Umbilical cord (tissue), 2 donors: ENCODE data around the gene ESR2. TPM values are rescaled to one million over a fixed set of nuclear protein-coding genes. Genes with fewer than 3 reads are reported as not detected.
"Not testable (repeated sequence)": the region's sequence is repeated elsewhere in the genome, so short reads cannot be mapped to it uniquely, and the experiment has no call there.

Experiments used
- DNase-seq: peaks from one replicate; pipeline ENCODE4 v3.0.0-alpha.2; 2015; ENCODE audit warnings: low spot score
- total RNA-seq: library from RNA; depleted of rRNA; stranded (reverse); fragments of >200 nt; gene quantifications from one replicate; pipeline ENCODE4 v1.2.3, GENCODE V29; 2014; ENCODE audit warnings: low replicate concordance; ENCODE audit not compliant: insufficient read depth

Gene ESR2
- total RNA-seq, 1 donor from 2014 or later: 1.2 TPM

- DNase-seq: no peak
Observed at GRCh38 chr14:64091217-64091616, 203.0 kb downstream of the ESR2 start.

- DNase-seq: no peak
Observed at GRCh38 chr14:64089920-64090319, 204.3 kb downstream of the ESR2 start.

- DNase-seq: no peak
Observed at GRCh38 chr14:64088647-64088964, 205.6 kb downstream of the ESR2 start.

GRCh38 chr14:64082837-64083236 is 211.3 kb downstream of the ESR2 start:
- no peak for DNase-seq

GRCh38 chr14:64081174-64081746 is 212.9 kb downstream of the ESR2 start:
- no peak for DNase-seq

GRCh38 chr14:64080452-64080851 is 213.7 kb downstream of the ESR2 start:
- DNase-seq: no peak

GRCh38 chr14:64075613-64076005 is 218.6 kb downstream of the ESR2 start:
- DNase-seq: no peak

- DNase-seq: no peak
Observed at GRCh38 chr14:64074961-64075612, 219.1 kb downstream of the ESR2 start.

GRCh38 chr14:64069634-64070359 is 224.4 kb downstream of the ESR2 start:
- DNase-seq: no peak

- no peak for DNase-seq
Observed at GRCh38 chr14:64064447-64064846, 229.7 kb downstream of the ESR2 start.

GRCh38 chr14:64062381-64063115 is 231.6 kb downstream of the ESR2 start:
- peak; percentile 5 for DNase-seq

GRCh38 chr14:64061706-64062105 is 232.5 kb downstream of the ESR2 start:
- DNase-seq: peak; percentile 7

- DNase-seq: no peak
Observed at GRCh38 chr14:64061115-64061514, 233.1 kb downstream of the ESR2 start.

- peak; percentile 7 for DNase-seq
Observed at GRCh38 chr14:64060648-64061096, 233.5 kb downstream of the ESR2 start.

- no peak for DNase-seq
Observed at GRCh38 chr14:64060199-64060545, 234.0 kb downstream of the ESR2 start.

GRCh38 chr14:64059454-64060198 is 234.5 kb downstream of the ESR2 start:
- DNase-seq: no peak

- no peak for DNase-seq
Observed at GRCh38 chr14:64053694-64054669, 240.2 kb downstream of the ESR2 start.

- DNase-seq: no peak
Observed at GRCh38 chr14:64049616-64050381, 244.4 kb downstream of the ESR2 start.

- no peak for DNase-seq
Observed at GRCh38 chr14:64045091-64045490, 249.1 kb downstream of the ESR2 start.

- not testable (repeated sequence) for DNase-seq
Observed at GRCh38 chr14:64043296-64043695, 250.9 kb downstream of the ESR2 start.
